GM21737 (cell line): ENCODE measurements around the gene SRPRB.
"Not testable (repeated sequence)": the region's sequence is repeated elsewhere in the genome, so short reads cannot be mapped to it uniquely, and the experiment has no call there.

ENCODE experiments used
- ATAC-seq: cut with Tn5 transposase; IDR thresholded peaks from one replicate; pipeline ENCODE4 v1.9.1; 2021; ENCODE audit warnings: mild to moderate bottlenecking, moderate library complexity; ENCODE audit not compliant: unreplicated experiment

SRPRB gene

DNA sequence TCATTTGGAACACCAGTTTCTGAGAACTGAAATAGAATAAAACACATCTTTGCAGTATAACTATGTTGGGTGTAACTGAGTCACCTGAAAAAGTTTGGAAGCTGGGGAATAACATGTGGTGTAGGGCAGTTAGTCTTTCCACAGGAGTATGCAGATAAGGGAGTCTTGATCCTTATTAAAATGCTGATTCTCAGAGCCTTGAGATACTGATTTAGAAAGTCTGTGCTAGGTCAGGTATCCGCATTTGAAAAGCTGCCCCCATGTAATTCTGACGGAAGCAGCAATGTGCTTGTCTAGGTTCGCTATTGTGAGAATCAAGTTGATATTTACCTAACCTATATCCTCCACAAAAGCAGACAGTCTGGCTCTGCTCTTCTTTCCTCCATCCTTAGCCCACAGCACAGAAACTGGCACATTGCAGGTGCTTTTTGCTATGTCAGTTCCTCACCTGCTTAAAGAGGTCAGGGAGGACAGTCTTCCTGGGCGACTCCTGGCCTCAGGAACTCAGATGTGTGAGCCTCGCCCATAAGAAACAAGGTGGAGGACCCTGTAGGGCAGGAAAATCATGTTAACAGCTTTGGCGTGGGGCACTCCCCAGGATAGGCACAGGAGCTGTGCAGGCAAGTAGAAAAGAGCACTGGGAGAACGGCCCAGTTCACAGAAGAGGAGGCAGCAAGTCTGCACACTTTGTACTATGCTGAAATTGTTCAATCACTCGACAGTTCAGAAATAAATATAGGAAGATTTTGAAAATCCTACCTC, 27.6 kb upstream of the SRPRB start:
- ATAC-seq = no peak

DNA sequence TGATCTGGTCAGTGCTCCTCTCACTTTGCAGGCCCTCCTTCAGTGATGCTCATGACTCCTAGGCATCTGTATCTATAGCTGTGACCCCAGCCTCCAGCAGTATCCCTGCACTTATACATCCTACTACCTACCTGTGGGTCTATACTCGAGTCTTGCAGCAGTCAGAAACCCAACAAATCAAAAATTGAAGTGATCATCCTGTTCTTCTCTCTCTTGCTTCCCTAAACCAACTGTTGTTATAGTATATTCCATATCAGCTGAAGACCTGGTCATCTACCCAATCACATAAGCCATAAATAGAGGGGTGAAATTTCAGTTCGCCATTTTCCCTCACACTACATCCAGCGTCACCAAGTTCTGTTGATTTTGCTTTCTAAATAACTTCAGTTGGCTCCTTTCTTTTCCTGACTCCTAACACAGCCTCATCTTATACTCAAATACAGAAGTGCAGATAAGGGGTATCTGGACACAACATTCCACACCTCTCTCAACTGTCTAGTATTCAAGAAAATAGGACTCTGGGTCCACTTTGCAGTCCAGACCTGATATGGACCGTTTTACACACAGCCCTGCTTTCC, 25.9 kb upstream of the SRPRB start:
- no peak for ATAC-seq

DNA sequence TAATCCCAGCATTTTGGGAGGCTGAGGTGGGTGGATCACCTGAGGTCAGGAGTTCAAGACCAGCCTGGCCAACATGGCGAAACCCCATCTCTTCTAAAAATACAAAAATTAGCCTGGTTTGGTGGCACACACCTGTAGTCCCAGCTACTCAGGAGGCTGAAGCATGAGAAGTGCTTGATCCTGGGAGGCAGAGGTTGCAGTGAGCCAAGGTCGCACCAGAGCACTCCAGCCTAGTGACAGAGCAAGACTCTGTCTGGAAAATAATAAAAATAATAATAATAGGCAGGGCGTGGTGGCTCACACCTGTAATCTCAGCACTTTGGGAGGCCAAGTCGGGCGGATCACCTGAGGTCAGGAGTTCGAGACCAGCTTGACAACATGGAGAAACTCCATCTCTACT, 24.9 kb upstream of the SRPRB start:
- not testable (repeated sequence) for ATAC-seq

DNA sequence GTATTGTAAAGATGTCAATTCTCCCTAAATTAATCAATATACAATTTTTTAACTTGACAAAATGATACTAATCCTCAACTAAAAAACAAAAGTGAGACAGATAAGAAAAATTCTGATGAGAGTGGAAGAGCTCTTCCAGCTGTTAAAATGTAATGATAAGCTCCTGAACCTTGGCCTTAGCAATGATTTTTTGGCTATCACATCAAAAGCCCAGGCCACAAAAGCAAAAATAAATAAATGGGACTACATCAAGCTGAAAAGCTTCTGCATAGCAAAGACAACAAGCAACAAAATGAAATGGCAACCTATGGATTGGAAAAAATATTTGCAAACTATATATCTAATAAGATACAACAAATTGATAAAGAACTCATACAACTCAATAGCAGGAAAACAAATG, 24.0 kb upstream of the SRPRB start:
- no peak for ATAC-seq

DNA sequence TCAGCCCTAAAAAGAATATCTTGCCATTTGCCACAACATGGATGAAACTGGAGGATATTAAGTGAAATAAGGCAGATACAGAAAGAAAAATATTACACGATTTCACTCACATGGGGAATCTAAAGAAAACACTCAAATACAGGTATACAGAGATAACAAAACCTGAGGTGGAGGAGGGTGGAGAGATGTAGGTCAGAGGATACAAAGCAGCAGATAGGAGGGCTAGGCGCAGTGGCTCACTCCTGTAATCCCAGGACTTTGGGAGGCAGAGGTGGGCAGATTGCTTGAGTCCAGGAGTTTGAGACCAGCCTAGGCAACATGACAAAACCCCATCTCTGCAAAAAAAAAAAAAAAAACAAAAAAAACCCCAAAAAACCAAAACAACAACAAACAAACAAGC, 23.2 kb upstream of the SRPRB start:
- ATAC-seq = no peak

DNA sequence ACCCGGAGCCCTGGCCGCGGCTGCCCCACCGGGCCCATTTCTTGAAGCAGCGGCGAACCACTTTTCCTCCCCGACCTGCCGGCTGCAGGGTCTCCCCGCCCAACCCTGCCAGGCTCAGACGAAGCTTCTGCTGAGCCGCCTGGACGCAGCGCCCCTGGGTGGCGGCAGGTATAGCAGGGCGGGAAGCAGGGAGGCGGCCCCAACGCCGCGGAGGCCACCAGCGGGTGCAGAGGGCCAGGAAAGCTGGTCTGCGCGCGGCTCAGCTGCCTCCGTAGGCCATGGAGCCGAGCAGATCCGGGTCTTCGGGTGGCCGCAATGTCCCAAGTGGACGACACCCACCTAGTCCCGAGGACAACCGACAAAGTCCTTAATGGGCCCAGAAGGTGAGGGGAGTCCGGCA, 21.9 kb upstream of the SRPRB start:
- ATAC-seq = no peak

DNA sequence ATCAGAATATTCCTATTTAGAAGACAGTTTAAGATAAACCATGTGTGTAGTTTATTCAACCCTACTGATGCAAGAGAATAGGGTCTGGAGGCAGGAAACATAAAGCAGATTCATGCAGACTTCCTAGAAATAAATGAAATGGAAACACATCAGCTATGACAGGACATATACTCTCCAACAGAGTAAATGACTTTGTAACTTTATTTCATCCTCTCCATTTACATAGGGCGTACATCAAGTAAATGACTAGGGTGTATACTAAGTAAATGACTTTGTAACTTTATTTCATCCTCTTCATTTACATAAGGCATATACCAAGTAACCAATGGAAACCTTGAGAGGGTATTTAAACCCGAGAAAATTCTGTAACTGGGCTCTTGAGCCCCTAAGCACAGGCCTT, 17.6 kb upstream of the SRPRB start:
- ATAC-seq = no peak

DNA sequence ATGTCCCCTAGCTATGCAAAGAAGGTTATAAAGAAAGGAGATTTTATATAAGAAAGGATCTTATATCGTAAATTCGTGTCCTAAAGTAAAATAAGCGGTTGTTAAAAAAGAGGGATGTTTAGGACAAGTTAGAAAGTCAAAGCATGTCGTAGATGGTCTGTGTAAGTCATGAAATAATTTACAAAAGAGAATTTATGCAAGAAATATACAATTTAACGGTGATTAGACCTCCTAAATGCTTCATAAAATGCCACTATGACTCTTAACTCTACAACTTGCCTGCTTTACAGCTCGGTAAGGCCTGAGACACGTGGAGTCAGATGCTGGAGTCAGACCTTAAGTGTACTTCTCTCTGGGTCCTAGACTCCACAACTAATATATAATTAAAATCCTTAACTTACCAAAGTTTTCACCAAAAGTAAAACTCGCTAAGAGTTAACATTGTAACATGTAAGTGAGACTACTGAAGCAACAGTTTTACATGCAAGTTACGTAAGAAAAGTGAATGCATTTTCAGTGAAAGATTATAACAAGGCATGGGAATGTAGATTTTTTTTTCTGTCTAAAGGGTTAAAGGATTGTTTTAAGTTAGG, 13.3 kb upstream of the SRPRB start:
- no peak for ATAC-seq

DNA sequence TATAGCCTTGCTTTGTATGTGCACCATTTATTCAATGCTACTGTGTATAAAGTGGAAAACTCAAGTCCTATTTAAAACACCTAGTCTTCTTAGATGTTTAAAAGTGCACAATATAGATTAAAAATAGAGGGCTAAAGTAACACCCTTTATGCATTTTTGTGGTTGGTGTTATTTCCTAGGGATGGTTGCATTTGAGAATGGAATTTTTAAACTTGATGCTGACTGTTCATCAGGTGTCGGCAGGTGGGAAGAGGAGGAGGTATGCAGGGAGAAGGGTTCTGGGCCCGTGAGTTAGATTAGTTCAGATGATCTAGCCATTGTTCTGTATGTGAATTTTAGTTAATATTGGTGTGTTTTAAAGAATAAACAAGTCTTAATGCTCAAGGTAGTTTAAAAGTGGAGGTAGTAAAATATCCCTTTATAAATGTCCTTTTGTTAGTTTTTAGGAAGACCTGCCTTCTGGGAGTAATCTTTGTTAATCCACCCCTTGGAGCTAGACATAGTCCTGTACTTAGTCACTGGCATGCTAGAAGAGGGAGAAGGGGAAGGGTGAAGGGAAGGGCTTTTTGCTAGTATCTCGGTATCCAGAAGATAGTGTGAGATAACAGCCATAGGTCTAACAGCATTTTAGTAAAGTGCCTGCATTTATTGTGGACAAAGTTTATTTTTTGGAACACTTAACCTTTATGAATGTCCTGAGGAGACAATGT, 8.1 kb upstream of the SRPRB start:
- ATAC-seq = no peak

DNA sequence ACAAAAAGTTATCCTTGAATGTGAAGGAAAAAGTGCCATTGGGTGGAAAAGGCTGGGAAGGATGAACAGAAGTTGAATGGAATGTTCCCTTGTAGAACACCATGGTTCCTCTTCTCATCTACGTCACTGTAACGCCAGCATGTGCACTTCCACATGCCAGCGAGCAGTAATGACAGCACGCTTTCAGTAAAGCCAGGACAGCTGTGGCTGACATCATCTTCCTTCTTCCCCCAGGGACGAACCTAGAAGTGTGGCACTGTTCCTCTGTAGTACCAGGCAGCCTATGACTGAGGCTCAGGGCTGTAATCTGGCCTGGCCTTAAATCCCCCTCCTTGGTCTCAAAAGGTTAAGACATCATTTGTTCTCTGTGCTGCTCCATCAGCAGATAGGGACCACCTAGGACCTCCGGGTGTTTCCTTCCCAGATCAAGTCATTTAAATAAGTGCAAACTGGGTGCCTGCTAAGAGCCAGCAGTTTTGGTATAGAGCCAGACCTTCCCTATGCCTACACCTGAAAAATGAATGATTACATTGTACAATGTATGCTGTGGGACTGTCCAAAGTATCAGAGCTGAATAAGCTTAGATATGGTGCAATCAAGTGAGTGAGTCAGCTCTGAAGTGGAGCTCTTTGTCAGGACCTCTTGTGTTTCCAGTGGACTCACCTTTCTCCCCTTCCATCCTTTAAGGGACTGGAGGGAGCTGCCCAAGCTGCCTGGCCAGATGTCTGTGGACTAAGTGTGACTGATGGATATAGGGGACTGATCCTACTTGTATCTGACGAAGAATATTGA, 5.6 kb upstream of the SRPRB start:
- ATAC-seq = no peak

DNA sequence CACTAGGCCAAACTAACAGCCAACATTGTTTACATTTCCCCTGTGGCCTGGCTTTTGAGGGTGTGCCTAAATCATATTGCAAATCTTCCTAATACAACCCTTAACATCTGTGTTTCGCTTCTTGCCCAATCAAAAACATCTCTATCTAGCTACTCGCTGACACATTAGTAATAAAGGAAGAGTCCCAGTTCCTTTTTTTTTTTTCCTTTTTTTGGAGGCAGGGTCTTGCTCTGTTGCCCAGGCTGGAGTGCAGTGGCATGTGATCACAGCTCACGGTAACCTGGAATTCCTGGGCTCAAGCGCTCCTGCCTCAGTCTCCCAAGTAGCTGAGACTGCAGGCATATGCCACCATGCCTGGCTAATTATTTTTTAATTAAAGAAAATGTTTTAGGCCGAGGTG, 2.1 kb upstream of the SRPRB start:
- ATAC-seq = no peak

DNA sequence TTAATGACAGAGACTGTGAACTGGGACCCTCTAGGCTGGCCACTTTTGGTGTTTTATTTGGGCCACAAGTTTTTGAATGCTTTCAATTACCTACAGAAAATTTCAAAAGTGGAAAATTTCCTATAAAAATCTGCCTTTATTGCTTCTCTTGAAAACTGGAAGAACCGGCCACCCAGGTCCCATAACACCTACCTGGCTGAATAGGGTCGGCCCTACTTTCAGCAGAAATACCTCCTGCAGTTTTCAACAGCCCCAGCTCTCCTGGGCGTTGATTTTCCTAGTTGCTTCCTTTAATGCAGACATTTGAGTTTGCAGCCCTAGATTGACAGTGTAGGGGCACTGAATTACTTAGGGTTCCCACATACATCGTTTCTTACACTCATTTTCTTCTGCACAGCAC, 719 bp upstream of the SRPRB start:
- ATAC-seq = no peak

DNA sequence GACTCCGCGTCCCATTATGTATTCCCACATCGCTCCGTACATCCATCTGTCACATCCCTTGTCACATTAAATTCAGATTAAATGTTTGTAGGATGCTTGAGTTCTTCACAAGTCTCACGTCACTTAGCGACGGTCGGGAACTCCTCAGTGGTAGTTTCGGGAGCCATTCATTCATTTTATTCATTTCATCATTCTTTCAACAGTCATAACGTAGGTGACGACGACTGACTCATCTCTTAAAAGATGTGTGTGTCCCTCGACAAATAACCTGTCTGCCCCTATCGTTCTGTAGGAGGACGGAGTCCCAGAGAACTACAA, 272 bp upstream of the SRPRB start:
- ATAC-seq = no peak

DNA sequence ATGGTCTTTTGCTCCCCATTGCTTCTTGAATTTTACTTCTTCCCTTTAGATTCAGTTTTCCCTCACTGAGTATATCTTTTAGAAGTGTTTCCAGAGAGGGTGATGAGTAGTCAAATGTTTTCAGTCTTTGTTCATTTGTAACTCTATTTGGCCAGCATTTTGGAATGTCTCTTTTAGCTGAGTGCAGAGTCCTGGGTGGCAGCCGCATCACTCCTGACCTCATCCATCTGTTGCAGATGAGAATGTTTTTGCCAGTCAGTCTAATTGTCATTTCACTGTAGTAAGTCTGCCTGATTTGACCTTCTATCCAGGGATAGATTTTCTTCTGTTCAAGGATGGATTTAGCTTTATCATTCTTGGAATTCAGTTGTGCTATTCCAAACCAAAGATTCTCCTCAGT, 7.3 kb downstream of the SRPRB start:
- ATAC-seq = no peak

DNA sequence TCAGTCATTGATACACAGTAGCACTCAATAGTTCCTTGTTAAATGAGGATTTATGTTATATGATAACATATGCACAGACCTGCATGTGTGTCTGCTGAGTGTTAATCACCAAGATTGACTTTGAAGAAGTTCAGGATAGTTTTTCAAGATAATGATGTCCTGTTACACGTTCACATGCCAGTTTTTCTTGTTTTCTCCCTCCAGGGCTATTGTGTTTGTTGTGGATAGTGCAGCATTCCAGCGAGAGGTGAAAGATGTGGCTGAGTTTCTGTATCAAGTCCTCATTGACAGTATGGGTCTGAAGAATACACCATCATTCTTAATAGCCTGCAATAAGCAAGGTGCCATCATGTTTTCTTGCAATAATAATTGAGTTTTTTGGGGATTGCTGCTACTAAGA, 9.8 kb downstream of the SRPRB start:
- no peak for ATAC-seq

DNA sequence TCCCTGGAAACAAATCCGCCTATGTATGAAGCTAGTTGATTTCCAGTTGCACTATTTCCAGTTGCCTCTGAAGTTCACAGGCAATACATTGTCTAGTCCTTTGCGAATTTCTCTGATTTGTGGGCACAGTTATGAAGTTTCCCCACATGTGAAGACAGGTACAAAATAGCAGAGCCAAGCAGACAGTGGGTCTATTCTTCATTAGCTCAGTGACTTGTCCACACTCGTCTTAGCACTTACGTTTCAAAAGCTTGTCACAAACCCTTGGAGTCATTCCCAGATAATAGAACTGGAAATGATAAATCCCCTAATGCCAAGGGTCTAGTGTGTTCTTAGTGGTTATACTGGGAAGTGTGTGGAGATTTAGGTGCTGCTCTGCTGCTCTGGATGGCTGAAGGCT, 14.5 kb downstream of the SRPRB start:
- ATAC-seq = no peak

DNA sequence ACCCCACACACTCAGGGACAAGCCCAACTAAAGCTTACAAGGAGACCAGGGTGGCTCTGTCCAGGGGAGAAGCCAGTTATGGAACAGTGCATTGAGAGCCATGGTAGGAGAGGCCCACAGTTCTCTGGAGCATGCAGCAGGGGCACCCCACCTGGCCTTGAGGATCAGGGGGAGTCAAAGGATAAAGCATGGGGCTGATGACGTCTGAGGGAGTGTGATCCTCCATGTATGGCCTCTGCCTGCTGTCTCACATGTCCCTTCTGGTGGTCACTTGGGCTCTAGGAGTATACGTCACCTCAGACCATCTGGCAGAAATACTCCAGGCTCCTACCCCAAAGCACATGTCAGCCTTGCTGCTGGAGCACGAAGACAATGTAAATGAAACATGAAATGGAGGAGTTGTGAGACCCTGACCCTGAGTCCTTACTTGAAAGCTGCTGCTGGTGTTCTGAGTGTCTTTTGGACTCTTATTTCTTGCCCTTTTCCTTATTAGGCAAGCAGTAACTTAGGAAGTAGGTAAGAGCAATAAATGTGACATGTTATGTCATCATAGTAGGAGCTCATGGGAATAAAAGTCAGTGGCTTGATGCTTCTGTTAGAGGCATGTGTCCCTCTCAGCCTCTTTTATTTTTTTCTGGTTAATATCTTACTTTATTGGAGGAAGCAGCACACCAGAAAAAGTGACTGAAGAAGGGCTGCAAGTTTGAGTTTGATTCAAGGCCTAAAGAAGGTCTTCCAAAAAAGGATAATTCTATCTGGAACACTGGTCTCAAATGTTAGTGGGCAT, 15.5 kb downstream of the SRPRB start:
- no peak for ATAC-seq

DNA sequence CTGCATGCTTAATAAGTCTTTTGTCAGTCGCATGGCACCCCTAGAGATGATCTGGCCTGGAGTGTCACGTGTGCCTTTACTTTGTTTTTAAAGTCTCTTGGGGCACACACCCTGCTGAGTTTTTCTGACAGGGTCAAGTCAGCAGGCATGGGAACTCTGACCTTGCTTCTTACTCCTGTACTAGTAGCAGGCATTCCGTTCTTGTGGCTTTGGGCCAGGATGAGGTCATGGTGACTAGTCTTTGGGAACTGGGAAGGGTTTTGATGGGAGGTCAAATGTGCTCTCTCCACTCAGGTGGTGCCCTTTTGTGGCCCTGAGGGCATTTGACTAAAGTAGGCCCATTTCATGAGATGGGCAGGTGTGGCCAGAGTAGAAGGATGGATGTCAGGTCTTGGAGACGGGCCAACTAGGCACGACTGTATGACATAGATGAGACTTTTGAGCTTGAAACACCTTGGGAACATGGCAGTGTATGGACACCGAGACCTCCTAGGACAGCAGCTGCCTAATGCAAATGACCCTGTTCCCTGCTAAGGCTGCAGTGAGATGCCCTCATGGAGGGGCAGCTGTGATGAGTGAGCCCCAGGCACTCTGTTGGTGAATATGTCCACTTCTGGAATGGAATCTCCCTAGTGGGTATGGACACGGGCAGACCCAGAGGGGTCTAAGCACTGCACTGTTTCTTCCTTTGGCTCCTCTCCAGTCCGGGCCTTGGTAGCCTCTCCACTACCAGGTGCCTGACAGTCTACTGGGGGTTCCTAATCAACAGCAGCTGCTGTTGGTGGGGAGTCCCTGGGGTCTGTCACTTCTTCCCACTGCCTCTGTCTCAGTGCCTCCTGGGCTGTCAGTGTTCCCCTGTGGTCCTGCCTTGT, 16.4 kb downstream of the SRPRB start:
- no peak for ATAC-seq

DNA sequence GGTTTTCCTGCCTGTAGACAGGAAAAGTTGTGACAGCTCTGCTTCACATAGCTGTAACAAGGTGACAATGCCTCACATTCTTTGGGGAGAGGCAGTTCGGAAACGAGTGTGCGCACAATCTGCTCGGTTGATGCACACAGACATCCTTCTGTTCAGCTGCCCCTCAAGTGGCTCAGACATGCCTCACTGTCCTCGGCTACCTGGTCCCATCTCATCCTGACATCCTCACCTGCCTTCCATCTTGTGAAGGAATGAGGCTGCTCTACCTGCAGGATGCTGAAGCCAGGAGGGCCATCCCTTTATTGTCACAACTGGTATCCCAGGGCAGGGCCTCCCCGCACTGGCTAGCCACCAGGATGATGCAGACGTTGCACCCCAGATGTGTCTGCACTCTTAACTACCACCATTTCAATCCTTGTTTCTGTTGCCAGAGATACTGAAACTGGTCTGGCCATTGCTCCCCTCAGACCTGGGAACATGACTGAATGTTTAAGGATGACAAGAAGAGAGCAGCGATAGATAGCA, 19.4 kb downstream of the SRPRB start:
- ATAC-seq = no peak
